Activated CD4-positive, CD25-positive, alpha-beta regulatory T cell treated with anti-CD3 and anti-CD28 coated beads, Interleukin-2, amount 50 U/mL, for 24 hours (primary cell): ENCODE results near the gene TPR.

ENCODE experiments used
- ATAC-seq, 2 donors: fragments of 150-1000 bp; cut with Tn5 transposase; one replicate each; pipeline ENCODE4 v1.10.0; 2021; ENCODE audit warnings: mild to moderate bottlenecking in 1 of 2, moderate library complexity in 1 of 2

The TPR gene

DNA sequence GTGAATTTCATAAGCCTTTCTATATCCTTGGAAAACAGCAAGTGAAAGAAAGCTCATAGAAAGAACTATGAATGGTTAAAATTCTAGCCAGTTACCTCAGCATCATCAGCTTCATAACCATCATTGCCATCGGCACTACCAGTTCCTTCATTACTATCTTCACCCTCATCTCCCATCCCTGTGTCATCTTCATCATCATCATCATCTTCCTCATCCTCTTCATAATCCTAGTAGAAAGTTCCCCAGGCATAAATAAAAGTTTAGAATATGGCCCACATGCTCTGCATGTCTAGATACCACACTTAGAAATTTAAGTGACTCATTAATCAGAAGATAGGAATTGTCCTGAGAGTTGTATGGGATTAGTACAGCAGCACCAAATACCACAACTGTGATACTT lies 49.0 kb downstream of the TPR start:
- no peak for ATAC-seq

DNA sequence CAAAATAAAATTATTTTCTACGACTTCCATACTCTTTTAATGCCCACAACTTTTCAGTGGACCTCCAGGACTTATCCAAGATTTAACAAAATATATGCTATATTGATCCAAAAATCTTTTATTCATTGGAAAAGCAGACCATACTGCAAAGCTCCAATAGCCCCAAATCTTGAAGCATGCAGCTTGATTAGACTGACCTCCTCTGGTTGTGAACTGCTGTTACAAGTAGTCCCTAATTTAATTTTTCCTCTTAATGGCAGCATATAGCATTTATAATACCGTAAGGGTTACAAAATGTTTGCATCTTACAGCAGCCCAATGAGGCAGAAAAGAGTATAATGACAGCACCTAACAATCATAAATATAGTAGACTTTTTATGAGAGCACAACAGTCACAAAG lies 49.8 kb downstream of the TPR start:
- peak in 1 of 2 donors; percentile 49 for ATAC-seq

DNA sequence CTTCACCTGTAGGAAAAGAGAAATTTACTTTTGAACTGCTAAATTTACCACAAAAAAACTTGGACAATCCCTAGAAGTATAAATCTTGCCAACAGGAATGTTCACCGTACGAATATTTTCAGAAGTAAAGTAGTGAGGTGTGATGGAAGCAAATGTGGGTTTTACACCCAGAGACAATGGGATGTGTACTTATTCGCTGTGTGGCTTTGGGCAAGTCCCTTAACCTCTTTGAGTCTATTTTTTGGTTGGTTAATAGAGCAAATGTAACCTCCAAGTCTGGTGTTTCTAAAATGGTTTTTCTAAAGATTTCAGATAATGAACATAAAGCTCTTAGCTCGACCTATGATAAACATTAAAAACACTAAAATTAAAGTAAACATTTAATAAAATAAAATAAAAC lies 51.2 kb downstream of the TPR start:
- ATAC-seq: peak in 1 of 2 donors; percentile 51

DNA sequence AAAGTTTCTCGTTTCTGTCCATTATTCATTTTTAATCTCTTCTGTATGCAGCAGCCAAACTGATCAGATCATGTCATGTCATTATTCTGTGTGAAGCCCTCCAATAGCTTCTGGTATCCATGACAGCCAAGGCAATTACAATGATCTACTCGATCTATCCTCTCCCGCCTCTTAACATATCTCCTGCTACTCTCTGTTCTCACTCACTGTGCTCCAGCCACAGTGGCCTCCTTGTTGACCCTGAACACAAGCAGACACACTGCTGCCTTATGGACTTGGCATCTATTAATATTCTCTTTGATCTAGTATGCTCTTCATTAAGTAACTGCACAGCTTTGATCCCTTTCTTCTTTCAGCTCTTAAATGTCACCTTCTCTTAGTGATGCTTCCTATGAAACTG lies 59.5 kb downstream of the TPR start:
- ATAC-seq: no peak

DNA sequence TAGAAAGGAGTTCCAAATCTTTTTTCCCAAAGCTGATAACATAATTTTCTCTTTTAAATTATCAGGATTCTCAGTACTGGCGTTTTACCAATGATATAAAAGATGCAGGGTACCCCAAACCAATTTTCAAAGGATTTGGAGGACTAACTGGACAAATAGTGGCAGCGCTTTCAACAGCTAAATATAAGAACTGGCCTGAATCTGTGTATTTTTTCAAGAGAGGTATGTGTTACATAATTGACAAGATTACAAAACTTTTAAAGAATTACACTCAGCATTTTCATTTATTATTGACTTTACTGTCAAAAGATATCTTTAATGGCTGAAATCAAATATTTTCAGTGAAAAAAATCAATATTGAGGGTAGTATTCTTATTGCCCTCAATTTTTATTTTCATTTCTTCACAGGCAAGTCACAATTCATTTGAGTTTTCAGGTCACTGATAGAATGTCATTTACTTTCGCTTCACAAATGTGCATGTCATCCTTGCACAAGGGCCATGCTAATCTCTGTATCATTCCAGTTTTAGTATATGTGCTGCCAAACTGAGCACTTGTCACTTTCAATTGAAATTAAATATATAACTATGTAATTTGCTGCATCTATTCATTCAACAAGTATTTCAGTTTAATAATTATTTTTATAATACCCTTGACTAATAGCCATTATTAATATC lies 63.5 kb downstream of the TPR start:
- ATAC-seq: no peak

DNA sequence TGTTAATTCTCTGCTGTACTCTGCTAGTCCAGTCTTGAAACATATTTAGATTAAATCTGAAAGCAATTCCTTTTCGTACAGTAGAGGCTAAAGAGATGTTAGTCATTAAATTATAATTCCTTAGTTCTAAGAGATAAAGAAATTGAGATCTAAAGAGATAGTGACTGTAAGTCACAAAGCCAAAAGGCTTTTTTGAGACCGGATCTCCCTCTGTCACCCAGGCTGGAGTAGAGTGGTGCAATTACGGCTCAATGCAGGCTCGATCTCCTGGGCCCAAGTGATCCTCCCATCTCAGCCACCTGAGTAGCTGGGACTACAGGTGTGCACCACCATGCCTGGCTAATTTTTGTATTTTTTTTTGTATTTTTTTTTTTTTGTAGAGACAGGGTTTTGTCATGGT lies 64.7 kb downstream of the TPR start:
- no peak for ATAC-seq

DNA sequence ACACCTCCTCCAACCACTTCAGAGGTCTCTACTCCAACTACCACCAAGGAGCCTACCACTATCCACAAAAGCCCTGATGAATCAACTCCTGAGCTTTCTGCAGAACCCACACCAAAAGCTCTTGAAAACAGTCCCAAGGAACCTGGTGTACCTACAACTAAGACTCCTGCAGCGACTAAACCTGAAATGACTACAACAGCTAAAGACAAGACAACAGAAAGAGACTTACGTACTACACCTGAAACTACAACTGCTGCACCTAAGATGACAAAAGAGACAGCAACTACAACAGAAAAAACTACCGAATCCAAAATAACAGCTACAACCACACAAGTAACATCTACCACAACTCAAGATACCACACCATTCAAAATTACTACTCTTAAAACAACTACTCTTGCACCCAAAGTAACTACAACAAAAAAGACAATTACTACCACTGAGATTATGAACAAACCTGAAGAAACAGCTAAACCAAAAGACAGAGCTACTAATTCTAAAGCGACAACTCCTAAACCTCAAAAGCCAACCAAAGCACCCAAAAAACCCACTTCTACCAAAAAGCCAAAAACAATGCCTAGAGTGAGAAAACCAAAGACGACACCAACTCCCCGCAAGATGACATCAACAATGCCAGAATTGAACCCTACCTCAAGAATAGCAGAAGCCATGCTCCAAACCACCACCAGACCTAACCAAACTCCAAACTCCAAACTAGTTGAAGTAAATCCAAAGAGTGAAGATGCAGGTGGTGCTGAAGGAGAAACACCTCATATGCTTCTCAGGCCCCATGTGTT lies 66.6 kb downstream of the TPR start:
- peak; percentile 26 to 32 for ATAC-seq

DNA sequence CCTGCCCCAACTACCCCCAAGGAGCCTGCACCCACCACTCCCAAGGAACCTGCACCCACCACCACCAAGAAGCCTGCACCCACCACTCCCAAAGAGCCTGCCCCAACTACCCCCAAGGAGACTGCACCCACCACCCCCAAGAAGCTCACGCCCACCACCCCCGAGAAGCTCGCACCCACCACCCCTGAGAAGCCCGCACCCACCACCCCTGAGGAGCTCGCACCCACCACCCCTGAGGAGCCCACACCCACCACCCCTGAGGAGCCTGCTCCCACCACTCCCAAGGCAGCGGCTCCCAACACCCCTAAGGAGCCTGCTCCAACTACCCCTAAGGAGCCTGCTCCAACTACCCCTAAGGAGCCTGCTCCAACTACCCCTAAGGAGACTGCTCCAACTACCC lies 67.6 kb downstream of the TPR start:
- ATAC-seq: no peak

DNA sequence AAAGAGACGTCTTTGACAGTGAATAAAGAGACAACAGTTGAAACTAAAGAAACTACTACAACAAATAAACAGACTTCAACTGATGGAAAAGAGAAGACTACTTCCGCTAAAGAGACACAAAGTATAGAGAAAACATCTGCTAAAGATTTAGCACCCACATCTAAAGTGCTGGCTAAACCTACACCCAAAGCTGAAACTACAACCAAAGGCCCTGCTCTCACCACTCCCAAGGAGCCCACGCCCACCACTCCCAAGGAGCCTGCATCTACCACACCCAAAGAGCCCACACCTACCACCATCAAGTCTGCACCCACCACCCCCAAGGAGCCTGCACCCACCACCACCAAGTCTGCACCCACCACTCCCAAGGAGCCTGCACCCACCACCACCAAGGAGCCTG lies 68.5 kb downstream of the TPR start:
- no peak for ATAC-seq

DNA sequence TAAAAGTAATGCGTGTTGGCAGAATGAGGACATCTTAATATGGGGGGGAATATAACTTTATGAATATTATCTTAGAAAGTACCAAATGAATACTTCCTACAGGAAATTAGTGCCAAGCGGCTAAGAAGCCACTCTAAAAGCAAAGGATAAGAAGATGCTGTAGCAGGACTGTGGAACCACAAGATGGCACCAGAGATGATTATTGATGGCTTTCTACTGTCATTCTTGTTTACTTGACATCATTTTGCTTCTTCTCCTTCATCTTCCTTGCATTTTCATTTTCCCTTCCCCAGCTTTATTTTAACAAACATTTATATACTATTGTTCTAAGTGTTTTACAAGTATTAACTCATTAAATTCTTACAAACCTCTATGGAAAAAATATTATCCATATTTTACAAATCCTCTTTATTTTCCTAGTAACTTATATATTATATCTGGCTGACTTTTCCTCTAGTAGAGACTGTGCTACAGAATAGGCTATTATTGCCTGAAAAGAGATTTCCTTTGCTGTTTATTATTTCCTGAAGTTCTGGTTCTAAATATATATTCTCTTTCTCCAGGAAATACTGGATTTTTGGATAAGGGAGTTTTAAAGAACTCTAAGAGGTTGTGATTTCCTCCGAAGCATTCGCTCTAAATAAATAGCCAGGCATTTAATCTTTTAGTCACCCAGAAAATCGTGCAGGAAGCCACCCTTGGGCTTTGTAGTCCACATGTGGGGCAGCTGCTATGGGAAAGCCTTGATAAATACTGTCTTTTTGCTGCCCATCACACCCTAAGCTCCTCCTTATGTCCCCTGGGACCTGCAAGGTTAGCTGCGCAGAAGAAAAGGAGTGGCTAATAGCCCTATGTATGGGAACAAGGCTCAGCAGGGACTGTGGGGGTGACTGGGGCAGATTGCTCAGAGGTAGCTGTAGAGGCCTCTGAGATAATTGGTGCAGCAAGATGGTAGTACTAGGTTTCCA lies 69.8 kb downstream of the TPR start:
- ATAC-seq: peak in 1 of 2 donors; percentile 53

DNA sequence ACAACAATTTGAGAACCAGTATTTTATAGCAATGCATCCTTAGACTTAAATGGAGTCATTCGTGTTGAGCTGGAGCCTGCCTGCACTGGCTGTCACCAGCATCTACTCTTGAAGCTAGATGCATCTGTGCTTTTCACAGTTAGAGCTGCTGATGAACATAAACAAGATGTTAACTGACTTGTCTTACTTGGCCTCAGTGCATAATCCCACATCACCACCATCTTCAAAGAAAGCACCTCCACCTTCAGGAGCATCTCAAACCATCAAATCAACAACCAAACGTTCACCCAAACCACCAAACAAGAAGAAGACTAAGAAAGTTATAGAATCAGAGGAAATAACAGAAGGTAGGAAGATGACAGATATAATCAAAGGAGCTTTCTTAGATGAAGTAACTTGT lies 71.1 kb downstream of the TPR start:
- ATAC-seq: no peak

DNA sequence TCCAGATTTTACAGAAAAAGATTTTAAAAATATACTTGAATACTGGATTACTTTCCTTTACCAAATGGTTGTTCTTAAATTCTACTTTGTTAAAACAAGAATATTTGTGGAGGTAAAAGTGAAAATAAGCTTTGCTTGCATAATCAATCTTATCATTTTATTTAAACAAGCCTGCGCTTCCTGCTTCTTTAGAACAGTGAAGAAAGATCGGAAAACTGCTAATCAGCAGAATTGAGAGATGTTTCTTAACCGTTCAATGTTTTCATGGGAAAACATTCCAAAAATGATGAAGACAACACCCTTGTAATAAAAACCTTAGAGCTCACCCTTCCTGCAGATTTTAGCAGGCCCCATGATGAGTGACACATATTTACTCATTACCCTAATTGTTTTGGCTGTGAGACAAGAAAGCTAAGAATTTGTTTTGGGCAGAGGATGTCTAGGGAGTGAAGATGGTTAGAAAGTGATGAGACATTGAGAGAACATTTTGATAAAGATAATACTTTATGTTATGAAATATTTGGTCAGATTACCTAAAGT lies 72.6 kb downstream of the TPR start:
- ATAC-seq: no peak

DNA sequence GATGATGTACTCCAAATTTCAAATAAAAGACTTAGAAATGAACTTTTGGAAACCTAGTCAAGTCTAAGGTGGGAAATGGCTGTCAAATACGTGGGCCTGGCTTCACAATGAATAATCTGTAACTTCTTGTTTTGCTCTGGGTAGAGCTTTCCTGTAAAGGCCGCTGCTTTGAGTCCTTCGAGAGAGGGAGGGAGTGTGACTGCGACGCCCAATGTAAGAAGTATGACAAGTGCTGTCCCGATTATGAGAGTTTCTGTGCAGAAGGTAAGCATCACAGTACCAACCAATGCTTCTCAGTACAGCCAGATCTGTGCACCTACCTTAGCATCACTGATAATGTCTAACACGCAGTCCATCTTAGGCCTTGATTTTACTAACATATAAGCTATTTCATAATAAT lies 73.6 kb downstream of the TPR start:
- peak; percentile 69 to 82 for ATAC-seq

DNA sequence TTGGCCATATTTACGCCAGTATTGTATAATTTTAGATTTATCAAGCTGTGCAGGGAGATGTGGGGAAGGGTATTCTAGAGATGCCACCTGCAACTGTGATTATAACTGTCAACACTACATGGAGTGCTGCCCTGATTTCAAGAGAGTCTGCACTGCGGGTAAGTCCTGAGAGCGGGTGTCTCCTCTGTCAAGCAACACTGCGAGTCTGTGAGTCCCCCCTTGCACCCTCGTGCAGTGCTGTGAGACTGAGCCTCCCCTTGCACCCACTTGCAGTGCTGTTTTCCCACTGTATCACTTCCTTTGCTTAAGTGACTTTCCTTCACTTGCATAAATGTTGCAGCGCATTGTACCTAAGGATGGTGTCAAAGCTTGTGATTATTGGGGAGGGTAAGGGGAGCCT lies 75.0 kb downstream of the TPR start:
- no peak for ATAC-seq

DNA sequence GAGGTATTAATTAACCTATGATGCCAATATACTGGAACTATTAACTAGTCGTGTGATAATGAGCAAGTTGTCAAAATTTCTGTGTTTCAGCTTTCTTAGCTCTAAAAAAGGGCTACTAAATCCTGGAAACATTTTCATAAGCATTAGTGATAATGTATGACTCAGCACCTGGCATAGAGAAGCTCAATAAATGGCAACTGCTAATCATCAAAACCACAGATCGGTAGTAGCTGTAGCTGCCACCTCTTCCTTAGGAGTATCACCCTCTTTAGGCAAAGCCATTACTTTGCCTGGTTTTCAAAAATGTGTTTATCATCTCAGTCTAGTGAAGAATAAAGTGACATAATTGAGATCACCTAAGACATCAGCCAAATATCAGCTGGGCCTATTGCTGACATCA lies 75.5 kb downstream of the TPR start:
- ATAC-seq: peak in 1 of 2 donors; percentile 42

DNA sequence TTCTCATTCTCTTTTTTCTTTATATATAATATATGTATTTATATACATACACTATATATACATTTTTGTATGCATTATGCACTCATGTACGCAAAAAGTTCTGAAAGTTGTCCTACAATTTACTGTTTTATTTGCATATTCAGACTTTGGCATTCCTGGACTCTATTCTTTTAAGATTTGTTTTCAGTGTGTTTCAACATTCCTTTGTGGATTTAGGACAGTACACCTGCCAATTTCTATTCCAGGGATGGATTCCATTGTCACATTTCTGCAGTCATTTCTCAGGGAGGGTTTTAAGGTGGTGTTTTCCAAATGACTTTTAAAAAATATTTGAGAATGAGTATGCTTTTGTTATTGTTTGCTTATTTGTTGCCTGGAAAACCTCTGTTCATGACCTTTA lies 76.2 kb downstream of the TPR start:
- ATAC-seq: no peak

DNA sequence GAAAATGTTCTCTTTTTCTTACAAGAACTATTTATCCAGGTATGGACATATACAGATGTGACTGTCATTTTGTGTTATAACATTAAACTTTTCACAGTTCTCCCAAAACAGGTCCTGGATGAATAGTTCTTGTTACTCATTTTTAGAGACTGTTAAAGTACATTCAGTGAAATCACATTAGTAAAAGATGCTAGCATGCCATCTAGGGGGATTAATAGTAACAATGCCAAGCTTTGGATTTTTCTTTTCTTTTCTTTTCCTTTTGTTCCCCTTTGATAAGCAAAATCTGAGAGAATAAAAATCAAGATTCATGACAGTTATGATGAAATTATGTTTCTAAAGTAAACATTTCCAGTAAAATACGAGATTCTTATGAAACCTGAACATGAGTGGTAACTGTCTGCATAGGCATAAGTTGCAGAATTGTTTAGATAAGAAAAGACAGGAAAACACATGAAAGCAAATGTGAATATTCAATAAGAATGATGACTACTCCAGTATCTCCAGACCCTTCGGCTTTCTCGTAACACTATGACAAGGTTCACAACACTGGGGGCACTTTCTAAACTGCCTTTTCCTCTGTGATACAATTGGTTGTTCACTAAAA lies 77.5 kb downstream of the TPR start:
- no peak for ATAC-seq

DNA sequence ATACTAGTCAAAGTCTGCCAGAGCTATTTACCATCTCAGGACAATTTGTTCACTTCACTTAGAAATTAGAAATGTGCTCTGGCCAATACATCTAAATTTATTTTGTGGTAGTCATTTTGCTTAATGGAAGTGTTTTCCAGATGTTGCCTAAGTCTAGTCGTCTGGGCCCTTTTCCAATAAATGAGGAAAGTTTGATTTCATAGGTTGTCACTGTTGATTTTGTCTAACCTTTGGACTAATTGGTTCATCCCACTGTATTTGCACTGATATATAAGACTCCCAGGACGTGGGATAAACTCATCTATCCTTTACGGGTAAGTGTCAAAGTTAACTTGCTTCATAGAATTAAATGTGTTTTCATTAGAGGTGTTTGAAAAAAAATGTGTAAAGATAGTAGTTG lies 79.1 kb downstream of the TPR start, which contains the start of gene PRG4:
Gene PRG4, plus strand, starts transcription at position 300 of the 400 bp plus-strand sequence.
- ATAC-seq: no peak

DNA sequence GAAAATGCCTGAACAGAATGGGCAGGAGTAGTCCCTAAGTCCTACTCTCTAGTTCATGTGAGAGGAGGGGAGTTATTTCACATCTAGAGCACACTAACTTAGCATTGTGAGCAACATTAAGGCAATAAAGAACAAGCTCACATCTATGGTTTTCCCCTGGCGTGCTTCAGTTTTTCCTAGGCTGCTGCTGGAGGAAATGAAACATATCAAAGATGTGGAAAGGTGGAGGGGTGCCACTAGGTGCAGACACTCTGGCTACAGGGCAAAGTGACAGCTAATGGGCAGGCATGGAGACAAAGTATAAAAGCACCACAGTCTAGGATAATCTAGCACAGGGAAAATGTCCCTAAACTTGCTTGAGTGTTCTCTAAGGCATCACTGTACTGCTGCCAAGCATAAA lies 82.2 kb downstream of the TPR start:
- ATAC-seq: no peak

DNA sequence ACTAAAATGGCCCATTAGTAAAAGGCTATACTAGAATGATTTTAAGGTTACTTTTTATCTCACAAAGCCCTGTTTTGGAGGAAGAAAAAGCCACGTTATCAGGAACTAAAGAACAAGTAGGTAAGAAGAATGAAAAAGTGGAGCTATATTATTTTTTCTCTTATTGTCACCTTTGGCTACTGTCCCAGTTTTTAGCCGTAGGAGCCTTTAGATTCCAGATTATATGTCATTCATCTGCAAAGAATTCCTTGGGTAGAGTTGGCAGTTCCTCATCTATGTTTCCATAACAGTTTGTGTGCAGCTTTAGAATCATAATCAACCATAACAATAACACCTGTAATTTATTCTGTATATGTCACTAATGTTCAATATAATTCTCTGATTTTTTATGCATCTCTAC lies 83.8 kb downstream of the TPR start:
- no peak for ATAC-seq

DNA sequence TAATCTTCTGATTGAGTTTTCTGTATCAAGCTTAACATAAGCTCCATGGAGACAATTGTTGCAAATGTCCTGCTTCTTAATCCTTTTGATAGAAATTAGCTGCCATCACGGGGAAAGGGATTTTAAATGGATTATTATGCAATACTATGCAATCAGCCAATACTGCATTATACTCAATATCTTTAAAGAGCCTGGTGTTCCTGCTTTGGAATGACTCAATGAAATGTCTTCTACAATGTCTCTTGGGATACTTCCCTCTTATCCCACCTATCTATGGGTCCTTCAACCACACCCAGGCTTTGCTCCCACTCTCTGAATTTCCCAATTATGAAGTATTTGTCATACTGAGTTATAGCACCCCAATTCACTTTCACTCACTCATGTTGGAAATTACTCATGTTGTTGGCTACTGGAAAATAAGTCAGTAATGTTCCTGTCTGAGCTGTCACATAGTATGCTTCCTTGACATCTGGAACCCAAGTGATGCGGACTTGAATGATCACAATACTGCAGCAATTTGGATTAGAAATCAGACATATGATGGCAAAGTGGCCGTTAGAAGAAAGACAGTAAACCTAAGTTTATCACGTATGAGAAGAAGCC lies 85.0 kb downstream of the TPR start:
- peak; percentile 48 to 52 for ATAC-seq
